Endothelial cell of umbilical vein (primary cell): ENCODE results near the gene IKZF4. TPM values are rescaled to one million over a fixed set of nuclear protein-coding genes. Genes with fewer than 3 reads are reported as not detected.

Source experiments
- BruUV-seq: library from RNA; stranded (reverse); fragments of 400-500 nt; replicated peaks from 2 replicates; lab custom pipeline; 2021; lab: Mats Ljungman, UMichigan
- CTCF ChIA-PET: fragments of 300-600, 350-600 bp; sonication (Branson Sonifier 250); formaldehyde crosslinking; loops from one replicate; lab custom pipeline; 2021; ENCODE audit warnings: antibody characterized with exemption, inconsistent platforms; lab: Charles Lee
- POLR2A ChIA-PET: fragments of 300-600, 350-600 bp; sonication (Branson Sonifier 250); formaldehyde crosslinking; loops from one replicate; lab custom pipeline; 2021; ENCODE audit warnings: antibody characterized with exemption, inconsistent platforms; lab: Charles Lee
- DNase-seq: peaks from one replicate; pipeline ENCODE4 v3.0.0-alpha.2; 2011; ENCODE audit warnings: low read depth, low spot score
- FAIRE-seq: peaks from 2 replicates; lab custom pipeline; 2011; peaks lifted over from hg19 to GRCh38; lab: Jason Lieb, UNC
- H2AFZ ChIP-seq: 2 replicates; pipeline ENCODE4 v1.6.0; 2012; ENCODE audit warnings: low read depth, low read length, control low read depth, inconsistent platforms
- H3K27ac ChIP-seq: 2 replicates; pipeline ENCODE4 v1.5.1; 2011; ENCODE audit warnings: low read depth, mild to moderate bottlenecking, control low read depth, low read length, moderate library complexity; ENCODE audit not compliant: insufficient read depth
- H3K27me3 ChIP-seq, 2 experiments: 2 replicates each; pipeline versions ENCODE4 v1.6.0 to v1.6.1; 2011; ENCODE audit warnings: low read length in 2 of 2, mixed read lengths in 1 of 2; ENCODE audit not compliant: control insufficient read depth in 2 of 2, insufficient read depth in 2 of 2
- H3K36me3 ChIP-seq, 2 experiments: 2 replicates in 1 of 2; 3 replicates in 1 of 2; pipeline ENCODE4 v1.5.1; 2011; ENCODE audit warnings: low read length in 2 of 2, mild to moderate bottlenecking in 1 of 2, moderate library complexity in 1 of 2; ENCODE audit not compliant: control insufficient read depth in 2 of 2, insufficient read depth in 2 of 2; ENCODE audit errors: extremely low read depth in 1 of 2
- H3K4me1 ChIP-seq: 3 replicates; pipeline ENCODE4 v1.5.1; 2011; ENCODE audit warnings: mild to moderate bottlenecking, low read length; ENCODE audit not compliant: control insufficient read depth, insufficient read depth; ENCODE audit errors: extremely low read depth
- H3K4me2 ChIP-seq: 2 replicates; pipeline ENCODE4 v1.6.1; 2011; ENCODE audit warnings: low read length, control low read depth, mixed read lengths; ENCODE audit not compliant: insufficient read depth
- H3K4me3 ChIP-seq, 3 experiments: fragments of 200-600 bp in 1 of 3; sonication (generic), shearing (Covaris generic) in 1 of 3; replicated peaks in 1 of 3; 2 replicates each; pipeline ENCODE4 v1.5.1; 2011 to 2016; ENCODE audit warnings: control low read depth in 3 of 3, low read length in 3 of 3, mild to moderate bottlenecking in 2 of 3, inconsistent platforms in 1 of 3, low read depth in 1 of 3, moderate library complexity in 1 of 3; ENCODE audit not compliant: insufficient read depth in 1 of 3
- H3K79me2 ChIP-seq: 2 replicates; pipeline ENCODE4 v1.6.0; 2012; ENCODE audit warnings: low read length, inconsistent platforms; ENCODE audit not compliant: control insufficient read depth, insufficient read depth
- H3K9ac ChIP-seq: replicated peaks from 2 replicates; pipeline ENCODE3; 2011; ENCODE audit warnings: low read length, control low read depth; ENCODE audit not compliant: insufficient read depth; ENCODE audit errors: extremely low read depth
- H3K9me1 ChIP-seq: replicated peaks from 3 replicates; pipeline ENCODE4 v1.6.0; 2011; ENCODE audit warnings: mild to moderate bottlenecking, low read length; ENCODE audit not compliant: control insufficient read depth, insufficient read depth; ENCODE audit errors: extremely low read depth
- H3K9me3 ChIP-seq: replicated peaks from 2 replicates; pipeline ENCODE4 v1.5.1; 2012; ENCODE audit warnings: low read length, inconsistent platforms; ENCODE audit not compliant: control insufficient read depth, insufficient read depth
- H4K20me1 ChIP-seq: replicated peaks from 2 replicates; pipeline ENCODE3; 2011; ENCODE audit warnings: mild to moderate bottlenecking, low read length; ENCODE audit not compliant: control insufficient read depth, insufficient read depth; ENCODE audit errors: extremely low read depth
- EZH2 ChIP-seq: IDR thresholded peaks from 2 replicates; pipeline ENCODE4 v1.6.1; 2012; ENCODE audit warnings: borderline replicate concordance, low read depth, mild to moderate bottlenecking, moderate library complexity, low read length, inconsistent platforms; ENCODE audit not compliant: severe bottlenecking
- FOS ChIP-seq: IDR thresholded peaks from 2 replicates; pipeline ENCODE4 v1.6.1; 2011; ENCODE audit warnings: mild to moderate bottlenecking, low read length, moderate library complexity, borderline replicate concordance; ENCODE audit not compliant: insufficient read depth
- GATA2 ChIP-seq: IDR thresholded peaks from 2 replicates; pipeline ENCODE4 v1.7.0; 2011; ENCODE audit warnings: low read depth, mild to moderate bottlenecking, moderate library complexity, mixed read lengths, low read length; ENCODE audit not compliant: insufficient read length, insufficient read depth
- JUN ChIP-seq: IDR thresholded peaks from 2 replicates; pipeline ENCODE4 v1.6.1; 2011; ENCODE audit warnings: borderline replicate concordance, low read depth; ENCODE audit not compliant: insufficient read length, insufficient read depth
- MYC ChIP-seq: IDR thresholded peaks from one replicate; pipeline ENCODE4 v1.6.1; 2011; ENCODE audit warnings: mild to moderate bottlenecking, low read depth, low read length
- POLR2A ChIP-seq: IDR thresholded peaks from 2 replicates; pipeline ENCODE4 v1.6.1; 2012; ENCODE audit warnings: low read depth, mild to moderate bottlenecking, control low read depth, low read length
- POLR2AphosphoS5 ChIP-seq: IDR thresholded peaks from 2 replicates; pipeline ENCODE4 v1.6.1; 2012; ENCODE audit warnings: low read depth, mild to moderate bottlenecking, control low read depth, low read length, moderate library complexity; ENCODE audit not compliant: insufficient read depth
- dilution Hi-C: fragments of 300-500 bp; cut with MboI; formaldehyde crosslinking; loops from one replicate; pipeline ENCODE4 v1.15.0; 2019; ENCODE audit warnings: low sequenced_read_pairs; ENCODE audit not compliant: extremely low pct_ligation_motif_present
- intact Hi-C: fragments of 100-400 bp; cut with micrococcal nuclease; formaldehyde crosslinking; loops from one replicate; pipeline ENCODE4 v1.10.0; 2022
- polyA plus RNA-seq, 4 experiments: library from polyadenylated mRNA; depleted of rRNA in 3 of 4; stranded (reverse) in 3 of 4; unstranded in 1 of 4; fragments of >200 nt; gene quantifications; 2 replicates each; pipeline versions ENCODE4 v1.2.1 to v1.2.3, GENCODE V29; 2011 to 2012; ENCODE audit warnings: missing spikeins in 1 of 4
- total RNA-seq: library from RNA; stranded (reverse); gene quantifications from 2 replicates; pipeline ENCODE4 v1.2.3, GENCODE V29; 2021
- TF ChIP-seq, protein P1 (sequence below): IDR thresholded peaks from 2 replicates; pipeline ENCODE4 v1.6.1; 2011; ENCODE audit not compliant: insufficient read depth, insufficient read length
- TF ChIP-seq, protein P2 (sequence below), 2 donors: IDR thresholded peaks; 1 replicate in 1 of 2; 2 replicates in 1 of 2; pipeline ENCODE4 v1.5.1; 2011; ENCODE audit warnings: low read length in 2 of 2, mild to moderate bottlenecking in 2 of 2, moderate library complexity in 2 of 2, control low read depth in 1 of 2, inconsistent platforms in 1 of 2, low read depth in 1 of 2; ENCODE audit not compliant: insufficient read depth in 1 of 2; ENCODE audit errors: extremely low read depth in 1 of 2

The IKZF4 gene
- total and polyA plus RNA-seq, 2 donors (not counting 3 experiments of a cell fraction or from before 2014, with no cell fraction given) = 3.4 to 5.4 TPM

DNA sequence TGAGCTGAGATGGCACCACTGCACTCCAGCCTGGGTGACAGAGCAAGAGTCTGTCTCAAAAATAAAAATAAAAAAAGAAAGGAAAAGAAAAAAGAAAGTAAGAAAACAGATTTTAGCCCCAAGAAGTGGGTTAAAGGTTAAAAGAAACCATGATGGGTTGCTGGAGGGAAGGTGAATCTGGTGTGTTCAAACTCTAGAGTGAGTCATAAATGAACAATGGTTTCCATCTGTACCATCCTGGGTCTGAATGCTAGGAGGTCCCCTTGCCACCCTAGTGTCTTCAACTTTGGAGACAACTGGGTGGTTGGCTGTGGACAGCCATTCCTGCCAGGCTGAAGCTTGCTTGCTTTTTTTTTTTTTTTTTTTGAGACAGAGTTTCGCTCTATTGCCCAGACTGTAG, 19.3 kb downstream of the IKZF4 start:
- H3K79me2 ChIP-seq = peaks cover 20% of the 10 kb centered on the region

More for the DNA sequence above, 19.3 kb downstream of the IKZF4 start:
- Histone ChIP-seq H3K27me3 (no peaks in the 10 kb centered on the region), H3K9ac (no peak overlapping the region), H3K4me1 (peaks cover 17% of the 10 kb centered on the region), H3K9me1 (no peaks in the 10 kb centered on the region), H3K27ac (no peak overlapping the region), H3K4me2 (no peak overlapping the region), H3K36me3 (peaks cover 9 to 10% of the 10 kb centered on the region in 2 experiments), H4K20me1 (peaks cover 3% of the 10 kb centered on the region), H2AFZ (no peak overlapping the region), H3K4me3 (no peak overlapping the region), H3K9me3 (no peaks in the 10 kb centered on the region)
- TF ChIP-seq, protein P1, sequence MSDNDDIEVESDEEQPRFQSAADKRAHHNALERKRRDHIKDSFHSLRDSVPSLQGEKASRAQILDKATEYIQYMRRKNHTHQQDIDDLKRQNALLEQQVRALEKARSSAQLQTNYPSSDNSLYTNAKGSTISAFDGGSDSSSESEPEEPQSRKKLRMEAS = no peak
- TF ChIP-seq JUN (no peak), POLR2A (no peak), MYC (no peak), FOS (no peak), EZH2 (no peak), GATA2 (no peak), POLR2AphosphoS5 (no peak)
- TF ChIP-seq, protein P2, sequence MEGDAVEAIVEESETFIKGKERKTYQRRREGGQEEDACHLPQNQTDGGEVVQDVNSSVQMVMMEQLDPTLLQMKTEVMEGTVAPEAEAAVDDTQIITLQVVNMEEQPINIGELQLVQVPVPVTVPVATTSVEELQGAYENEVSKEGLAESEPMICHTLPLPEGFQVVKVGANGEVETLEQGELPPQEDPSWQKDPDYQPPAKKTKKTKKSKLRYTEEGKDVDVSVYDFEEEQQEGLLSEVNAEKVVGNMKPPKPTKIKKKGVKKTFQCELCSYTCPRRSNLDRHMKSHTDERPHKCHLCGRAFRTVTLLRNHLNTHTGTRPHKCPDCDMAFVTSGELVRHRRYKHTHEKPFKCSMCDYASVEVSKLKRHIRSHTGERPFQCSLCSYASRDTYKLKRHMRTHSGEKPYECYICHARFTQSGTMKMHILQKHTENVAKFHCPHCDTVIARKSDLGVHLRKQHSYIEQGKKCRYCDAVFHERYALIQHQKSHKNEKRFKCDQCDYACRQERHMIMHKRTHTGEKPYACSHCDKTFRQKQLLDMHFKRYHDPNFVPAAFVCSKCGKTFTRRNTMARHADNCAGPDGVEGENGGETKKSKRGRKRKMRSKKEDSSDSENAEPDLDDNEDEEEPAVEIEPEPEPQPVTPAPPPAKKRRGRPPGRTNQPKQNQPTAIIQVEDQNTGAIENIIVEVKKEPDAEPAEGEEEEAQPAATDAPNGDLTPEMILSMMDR (IDR thresholded peaks at IDR 0.05; ENCODE audit: extremely low read depth in 1 of 2, insufficient read depth in 1 of 2, low read depth in 1 of 2, low read length in 2 of 2) = no peak
- intact Hi-C loops = loop anchor here (5.0 kb wide), 1 partner anchor 108 kb away; the partner anchor contains the start of gene DGKA
- FAIRE-seq = no peak
- dilution Hi-C loops = no loop called here
- CTCF ChIA-PET = interaction anchor here (0.8 to 3.1 kb wide), 5 partner anchors 11 to 311 kb away, joined by 3 to 44 read pairs (median 13); partner anchors contain the start of gene SUOX
- DNase-seq = no peak
- BruUV-seq = no TSS peak
- POLR2A ChIA-PET = interaction anchor here (0.6 to 1.4 kb wide), 2 partner anchors 11 to 157 kb away, joined by 4 to 5 read pairs; no protein-coding TSS in a partner anchor
